Type B pancreatic cell (in vitro differentiated cells): ENCODE measurements around the gene C1orf167. TPM values are rescaled to one million over a fixed set of nuclear protein-coding genes. Genes with fewer than 3 reads are reported as not detected.

Source experiments
- DNase-seq: peaks from one replicate; pipeline ENCODE4 v3.0.0; 2021; ENCODE audit warnings: mixed read lengths; ENCODE audit not compliant: unreplicated experiment; ENCODE audit errors: extremely low spot score
- H3K27ac Mint-ChIP-seq: 2 replicates; pipeline ENCODE4 v1.8.0; 2021; ENCODE audit warnings: mild to moderate bottlenecking, mixed read lengths
- H3K27me3 Mint-ChIP-seq: 2 replicates; pipeline ENCODE4 v1.8.0; 2021; ENCODE audit warnings: mixed read lengths
- H3K36me3 Mint-ChIP-seq: 2 replicates; pipeline ENCODE4 v1.8.0; 2021; ENCODE audit warnings: mixed read lengths
- H3K4me1 Mint-ChIP-seq: one replicate; pipeline ENCODE4 v1.8.0; 2021; ENCODE audit warnings: mixed read lengths; ENCODE audit not compliant: unreplicated experiment
- H3K4me3 Mint-ChIP-seq: 2 replicates; pipeline ENCODE4 v1.8.0; 2021; ENCODE audit warnings: mild to moderate bottlenecking, mixed read lengths
- H3K9me3 Mint-ChIP-seq: 2 replicates; pipeline ENCODE4 v1.8.0; 2021; ENCODE audit warnings: mixed read lengths
- total RNA-seq: library from RNA; stranded (reverse); gene quantifications from 2 replicates; pipeline ENCODE4 v1.2.1, GENCODE V29; 2021; ENCODE audit warnings: low replicate concordance
- TF ChIP-seq, protein P1 (sequence below): fragments of 200-600 bp; sonication (generic); conservative IDR thresholded peaks from 2 replicates; pipeline ENCODE4 v1.5.0; 2021; ENCODE audit warnings: antibody characterized with exemption, mild to moderate bottlenecking

C1orf167 gene
- total RNA-seq, 1 donor from 2014 or later, result not detected

- H3K27ac Mint-ChIP-seq, result no peak overlapping the region
- TF ChIP-seq, protein P1, sequence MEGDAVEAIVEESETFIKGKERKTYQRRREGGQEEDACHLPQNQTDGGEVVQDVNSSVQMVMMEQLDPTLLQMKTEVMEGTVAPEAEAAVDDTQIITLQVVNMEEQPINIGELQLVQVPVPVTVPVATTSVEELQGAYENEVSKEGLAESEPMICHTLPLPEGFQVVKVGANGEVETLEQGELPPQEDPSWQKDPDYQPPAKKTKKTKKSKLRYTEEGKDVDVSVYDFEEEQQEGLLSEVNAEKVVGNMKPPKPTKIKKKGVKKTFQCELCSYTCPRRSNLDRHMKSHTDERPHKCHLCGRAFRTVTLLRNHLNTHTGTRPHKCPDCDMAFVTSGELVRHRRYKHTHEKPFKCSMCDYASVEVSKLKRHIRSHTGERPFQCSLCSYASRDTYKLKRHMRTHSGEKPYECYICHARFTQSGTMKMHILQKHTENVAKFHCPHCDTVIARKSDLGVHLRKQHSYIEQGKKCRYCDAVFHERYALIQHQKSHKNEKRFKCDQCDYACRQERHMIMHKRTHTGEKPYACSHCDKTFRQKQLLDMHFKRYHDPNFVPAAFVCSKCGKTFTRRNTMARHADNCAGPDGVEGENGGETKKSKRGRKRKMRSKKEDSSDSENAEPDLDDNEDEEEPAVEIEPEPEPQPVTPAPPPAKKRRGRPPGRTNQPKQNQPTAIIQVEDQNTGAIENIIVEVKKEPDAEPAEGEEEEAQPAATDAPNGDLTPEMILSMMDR, result no peak
Observed at GRCh38 chr1:11772458-11772857, 10.5 kb downstream of the C1orf167 start.

DNA sequence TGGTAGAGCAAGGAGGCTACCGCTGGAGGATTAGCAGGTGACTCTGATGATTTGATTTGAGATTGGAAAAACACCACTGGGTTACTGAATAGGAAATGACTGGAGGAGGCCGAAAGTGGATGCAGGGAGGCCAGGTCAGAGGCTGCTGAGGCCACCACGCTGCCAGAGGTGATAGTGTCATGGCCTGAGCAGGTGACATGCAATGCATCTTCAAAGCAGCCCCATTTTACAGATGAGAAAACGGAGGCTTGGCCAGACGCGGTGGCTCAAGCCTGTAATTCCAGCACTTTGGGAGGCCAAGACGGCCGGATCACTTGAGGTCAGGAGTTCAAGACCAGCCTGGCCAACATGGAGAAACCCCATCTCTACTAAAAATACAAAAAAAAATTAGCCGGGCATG lies 12.8 kb downstream of the C1orf167 start:
- DNase-seq, result no peak
- Mint-ChIP-seq H3K27ac (no peak overlapping the region), H3K4me3 (no peak overlapping the region), H3K4me1 (no peaks in the 10 kb centered on the region), H3K9me3 (no peaks in the 10 kb centered on the region), H3K36me3 (no peaks in the 10 kb centered on the region), H3K27me3 (no peaks in the 10 kb centered on the region)
- TF ChIP-seq, protein P1, result no peak

More at GRCh38 chr1:11772458-11772857, 10.5 kb downstream of the C1orf167 start:
- Mint-ChIP-seq H3K4me3 (no peak overlapping the region), H3K27me3 (no peaks in the 10 kb centered on the region), H3K4me1 (no peaks in the 10 kb centered on the region), H3K36me3 (no peaks in the 10 kb centered on the region), H3K9me3 (no peaks in the 10 kb centered on the region)
- no peak for DNase-seq

DNA sequence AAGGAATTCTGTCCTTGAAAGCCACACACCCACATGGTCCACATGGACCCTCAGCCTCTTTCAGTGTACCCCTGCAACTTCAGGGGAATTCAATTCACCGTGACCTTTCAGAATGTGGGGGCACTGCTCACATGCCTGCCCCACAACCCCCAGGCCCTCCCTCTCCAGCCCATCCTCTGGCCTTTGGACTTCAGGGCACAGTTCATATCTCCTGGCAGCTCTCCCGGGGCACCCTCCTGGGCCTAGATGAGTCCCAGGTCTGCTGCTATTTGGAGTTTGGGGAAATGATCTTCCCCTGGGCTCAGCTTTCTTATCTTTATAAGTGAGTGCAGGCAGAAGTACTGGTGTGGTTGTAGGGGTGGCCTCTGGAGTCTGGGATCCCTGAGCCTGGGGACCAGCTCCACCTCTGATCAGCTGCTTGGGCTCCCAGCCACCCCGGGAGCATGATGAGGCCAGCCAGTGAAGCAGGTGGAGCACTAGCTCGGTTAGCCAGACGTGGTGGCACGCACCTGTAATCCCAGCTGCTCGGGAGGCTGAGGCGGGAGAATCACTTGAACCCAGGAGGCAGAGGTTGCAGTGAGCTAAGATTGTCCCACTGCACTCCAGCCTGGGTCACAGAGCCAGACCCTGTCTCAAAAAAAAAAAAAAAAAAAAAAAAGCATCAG lies 15.8 kb downstream of the C1orf167 start:
- H3K27ac Mint-ChIP-seq, result no peak overlapping the region
- H3K9me3 Mint-ChIP-seq, result no peaks in the 10 kb centered on the region
- no peak for DNase-seq
- no peaks in the 10 kb centered on the region for H3K4me1 Mint-ChIP-seq
- no peaks in the 10 kb centered on the region for H3K36me3 Mint-ChIP-seq
- TF ChIP-seq, protein P1, result no peak
- no peak overlapping the region for H3K4me3 Mint-ChIP-seq
- H3K27me3 Mint-ChIP-seq, result no peaks in the 10 kb centered on the region

DNA sequence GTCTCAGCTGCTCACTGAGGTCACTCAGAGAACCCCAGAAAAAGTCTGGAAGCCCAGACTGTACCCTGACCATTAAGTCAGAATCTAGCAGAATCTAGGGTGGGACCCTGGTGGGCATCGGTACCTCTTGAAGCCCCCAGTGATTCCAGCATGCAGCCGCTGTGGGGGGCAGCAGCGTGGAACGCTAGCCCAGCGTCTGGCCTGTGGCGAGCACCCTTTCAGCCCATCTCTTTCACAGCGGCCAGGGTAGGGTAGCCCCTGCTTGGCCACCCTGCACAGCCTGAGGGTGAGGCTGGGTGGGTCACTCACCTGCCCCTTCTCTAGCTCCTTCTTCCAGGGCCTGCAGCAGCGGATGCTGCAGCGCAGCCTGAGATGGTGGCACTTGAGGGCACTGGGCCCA lies 16.3 kb downstream of the C1orf167 start:
- Mint-ChIP-seq H3K9me3 (no peaks in the 10 kb centered on the region), H3K4me1 (no peaks in the 10 kb centered on the region), H3K4me3 (no peak overlapping the region), H3K27ac (no peak overlapping the region), H3K36me3 (no peaks in the 10 kb centered on the region), H3K27me3 (no peaks in the 10 kb centered on the region)
- DNase-seq, result no peak
- TF ChIP-seq, protein P1, result no peak

- H3K27me3 Mint-ChIP-seq, result no peaks in the 10 kb centered on the region
- no peak overlapping the region for H3K4me3 Mint-ChIP-seq
- H3K9me3 Mint-ChIP-seq, result no peaks in the 10 kb centered on the region
- H3K27ac Mint-ChIP-seq, result no peak overlapping the region
- TF ChIP-seq, protein P1, result no peak
- no peaks in the 10 kb centered on the region for H3K36me3 Mint-ChIP-seq
- no peaks in the 10 kb centered on the region for H3K4me1 Mint-ChIP-seq
- no peak for DNase-seq
Observed at GRCh38 chr1:11778844-11779623, 17.0 kb downstream of the C1orf167 start.
